ENCODE measurements around the gene SEM1.

DNA sequence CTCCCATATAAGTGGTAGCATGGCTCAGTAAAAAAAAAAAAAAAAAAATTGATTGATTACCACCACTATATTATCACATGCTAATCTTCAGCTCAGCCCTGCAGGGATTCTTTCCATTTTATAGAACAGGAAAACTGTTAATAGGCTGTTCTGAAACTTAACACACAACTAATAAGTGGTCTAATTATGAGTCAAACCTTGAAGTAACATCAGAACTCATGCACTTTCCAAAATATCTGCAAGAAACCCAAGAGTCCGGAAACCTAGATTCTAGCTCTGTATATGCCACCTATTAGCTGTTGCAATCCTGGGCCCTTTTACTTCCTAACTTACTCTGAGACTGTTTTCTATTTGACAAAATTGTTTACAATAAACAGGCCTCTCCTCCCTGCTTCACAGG is 23.9 kb downstream of the SEM1 start:
- TF ChIP-seq, protein P1, sequence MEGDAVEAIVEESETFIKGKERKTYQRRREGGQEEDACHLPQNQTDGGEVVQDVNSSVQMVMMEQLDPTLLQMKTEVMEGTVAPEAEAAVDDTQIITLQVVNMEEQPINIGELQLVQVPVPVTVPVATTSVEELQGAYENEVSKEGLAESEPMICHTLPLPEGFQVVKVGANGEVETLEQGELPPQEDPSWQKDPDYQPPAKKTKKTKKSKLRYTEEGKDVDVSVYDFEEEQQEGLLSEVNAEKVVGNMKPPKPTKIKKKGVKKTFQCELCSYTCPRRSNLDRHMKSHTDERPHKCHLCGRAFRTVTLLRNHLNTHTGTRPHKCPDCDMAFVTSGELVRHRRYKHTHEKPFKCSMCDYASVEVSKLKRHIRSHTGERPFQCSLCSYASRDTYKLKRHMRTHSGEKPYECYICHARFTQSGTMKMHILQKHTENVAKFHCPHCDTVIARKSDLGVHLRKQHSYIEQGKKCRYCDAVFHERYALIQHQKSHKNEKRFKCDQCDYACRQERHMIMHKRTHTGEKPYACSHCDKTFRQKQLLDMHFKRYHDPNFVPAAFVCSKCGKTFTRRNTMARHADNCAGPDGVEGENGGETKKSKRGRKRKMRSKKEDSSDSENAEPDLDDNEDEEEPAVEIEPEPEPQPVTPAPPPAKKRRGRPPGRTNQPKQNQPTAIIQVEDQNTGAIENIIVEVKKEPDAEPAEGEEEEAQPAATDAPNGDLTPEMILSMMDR (IDR thresholded peaks at IDR 0.05), result no peak
- TF ChIP-seq POLR2A (IDR thresholded peaks at IDR 0.05), result no peak
